Spleen (tissue), 7 donors: ENCODE data around the gene RDH8.

Experiments
- CTCF ChIP-seq, 11 experiments: fragments of 200-600 bp in 7 of 11; fragments of 450-650 bp in 4 of 11; sonication (generic) in 4 of 11; IDR thresholded peaks in 8 of 11; conservative IDR thresholded peaks in 3 of 11; 1 replicate in 7 of 11; 2 replicates in 4 of 11; pipeline versions ENCODE4 v1.4.0 to v1.8.0; 2016 to 2021; ENCODE audit warnings: antibody characterized with exemption in 11 of 11, inconsistent platforms in 4 of 11, mild to moderate bottlenecking in 1 of 11
- POLR2A ChIP-seq, 3 donors: fragments of 450-650 bp; IDR thresholded peaks; one replicate each; pipeline ENCODE4 v1.5.1; 2017; ENCODE audit warnings: antibody characterized with exemption in 3 of 3, mild to moderate bottlenecking in 1 of 3
- donor health status: DM: no; HTN: no; CAD: no; lungs with moderate emphysema.
- donor health status: DM: no; HTN: no; CAD: no.
- donor health status: DM: no; HTN: no; CAD: no.

GRCh38 chr19:9986787-9987281 is 26.4 kb upstream of the RDH8 start:
- TF ChIP-seq CTCF (IDR thresholded peaks at IDR 0.05 in 8 of 11, conservative IDR thresholded peaks at IDR 0.05 in 3 of 11) = no peak
- no peak for TF ChIP-seq POLR2A (IDR thresholded peaks at IDR 0.05)
